Suprapubic skin (tissue), 4 donors: ENCODE data around the gene WFDC1.

Source experiments
- CTCF ChIP-seq, 2 donors: fragments of 200-600 bp in 1 of 2; fragments of 450-650 bp in 1 of 2; sonication (generic) in 1 of 2; IDR thresholded peaks; one replicate each; pipeline ENCODE4 v1.5.1; 2016 to 2019; ENCODE audit warnings: antibody characterized with exemption in 2 of 2, mild to moderate bottlenecking in 1 of 2, moderate library complexity in 1 of 2
- EP300 ChIP-seq: sonication (generic); formaldehyde crosslinking; IDR thresholded peaks from one replicate; pipeline ENCODE4 v1.6.1; 2017; ENCODE audit warnings: antibody characterized with exemption
- POLR2A ChIP-seq, 2 donors: fragments of 450-650 bp; IDR thresholded peaks; one replicate each; pipeline ENCODE4 v1.6.1; 2017; ENCODE audit warnings: antibody characterized with exemption in 2 of 2, mild to moderate bottlenecking in 2 of 2, moderate library complexity in 2 of 2
- POLR2AphosphoS5 ChIP-seq, 3 donors: sonication (generic); formaldehyde crosslinking; IDR thresholded peaks; one replicate each; pipeline ENCODE4 v1.6.1; 2017; ENCODE audit warnings: antibody characterized with exemption in 3 of 3

- TF ChIP-seq CTCF (IDR thresholded peaks at IDR 0.05), result no peak
- no peak for TF ChIP-seq EP300
- no peak for TF ChIP-seq POLR2A (IDR thresholded peaks at IDR 0.05)
- TF ChIP-seq POLR2AphosphoS5 (IDR thresholded peaks at IDR 0.05), result no peak
These were observed 8.0 kb upstream of the WFDC1 start for GRCh38 chr16:84286578-84287240.
